Endothelial cell (in vitro differentiated cells): Measurements from ENCODE around the gene ATP6V0B. TPM values are rescaled to one million over a fixed set of nuclear protein-coding genes. Genes with fewer than 3 reads are reported as not detected.

Experiments used
- DNase-seq: peaks from one replicate; pipeline ENCODE4 v3.0.0; 2021; ENCODE audit warnings: low spot score
- H3K27ac Mint-ChIP-seq: one replicate; pipeline ENCODE4 v1.8.0; 2021; ENCODE audit warnings: mixed read lengths, inconsistent platforms; ENCODE audit not compliant: unreplicated experiment
- H3K27me3 Mint-ChIP-seq: one replicate; pipeline ENCODE4 v1.8.0; 2021; ENCODE audit warnings: mild to moderate bottlenecking, moderate library complexity, mixed read lengths, inconsistent platforms; ENCODE audit not compliant: unreplicated experiment
- H3K36me3 Mint-ChIP-seq: one replicate; pipeline ENCODE4 v1.8.0; 2021; ENCODE audit warnings: mild to moderate bottlenecking, low read depth, mixed read lengths, inconsistent platforms; ENCODE audit not compliant: unreplicated experiment
- H3K4me1 Mint-ChIP-seq: one replicate; pipeline ENCODE4 v1.8.0; 2021; ENCODE audit warnings: mild to moderate bottlenecking, mixed read lengths, inconsistent platforms; ENCODE audit not compliant: unreplicated experiment
- H3K4me3 Mint-ChIP-seq: one replicate; pipeline ENCODE4 v1.8.0; 2021; ENCODE audit warnings: mild to moderate bottlenecking, mixed read lengths, inconsistent platforms; ENCODE audit not compliant: unreplicated experiment
- H3K9me3 Mint-ChIP-seq: one replicate; pipeline ENCODE4 v1.8.0; 2021; ENCODE audit warnings: mixed read lengths, inconsistent platforms; ENCODE audit not compliant: unreplicated experiment
- CTCF ChIP-seq: fragments of 200-600 bp; sonication (generic); IDR thresholded peaks from one replicate; pipeline ENCODE4 v1.5.0; 2021; ENCODE audit warnings: antibody characterized with exemption; ENCODE audit not compliant: unreplicated experiment
- total RNA-seq: library from RNA; stranded (reverse); fragmentation: NEBNext Ultra II Directional; extraction: Animal tissue kit (Norgen Biotek cat#: 25700); gene quantifications from one replicate; pipeline ENCODE4 v1.2.1, GENCODE V29; 2021; ENCODE audit not compliant: unreplicated experiment

ATP6V0B gene
- total RNA-seq, 1 donor from 2014 or later = 94.5 TPM

- Mint-ChIP-seq H3K4me1 (no peaks in the 10 kb centered on the region), H3K4me3 (no peak overlapping the region), H3K9me3 (no peaks in the 10 kb centered on the region), H3K36me3 (peaks cover 37% of the 10 kb centered on the region), H3K27me3 (peaks cover 2% of the 10 kb centered on the region), H3K27ac (no peak overlapping the region)
- no peak for DNase-seq
- no peak for TF ChIP-seq CTCF
Observed at GRCh38 chr1:43963006-43963405, 11.8 kb upstream of the ATP6V0B start.

GRCh38 chr1:43963890-43964289 lies 10.9 kb upstream of the ATP6V0B start:
- no peak overlapping the region for H3K4me3 Mint-ChIP-seq
- DNase-seq = no peak
- no peaks in the 10 kb centered on the region for H3K4me1 Mint-ChIP-seq
- H3K27ac Mint-ChIP-seq = no peak overlapping the region
- no peak for TF ChIP-seq CTCF
- peaks cover 7% of the 10 kb centered on the region for H3K27me3 Mint-ChIP-seq
- H3K9me3 Mint-ChIP-seq = no peaks in the 10 kb centered on the region
- peaks cover 31% of the 10 kb centered on the region for H3K36me3 Mint-ChIP-seq

- no peaks in the 10 kb centered on the region for H3K9me3 Mint-ChIP-seq
- H3K27me3 Mint-ChIP-seq = peaks cover 7% of the 10 kb centered on the region
- H3K27ac Mint-ChIP-seq = no peak overlapping the region
- H3K4me1 Mint-ChIP-seq = peaks cover 5% of the 10 kb centered on the region
- no peak for DNase-seq
- no peak for TF ChIP-seq CTCF
- H3K36me3 Mint-ChIP-seq = peaks cover 24% of the 10 kb centered on the region
- H3K4me3 Mint-ChIP-seq = no peak overlapping the region
Observed at GRCh38 chr1:43965316-43965715, 9.4 kb upstream of the ATP6V0B start.

GRCh38 chr1:43968348-43968948 lies 6.3 kb upstream of the ATP6V0B start:
- Mint-ChIP-seq H3K27ac (no peak overlapping the region), H3K4me1 (peaks cover 10% of the 10 kb centered on the region), H3K27me3 (peaks cover 5% of the 10 kb centered on the region), H3K36me3 (peaks cover 11% of the 10 kb centered on the region), H3K9me3 (no peaks in the 10 kb centered on the region), H3K4me3 (peak overlapping the region; percentile 79)
- peak; percentile 65 for DNase-seq
- TF ChIP-seq CTCF = no peak

- H3K27ac Mint-ChIP-seq = peak overlapping the region; percentile 19
- H3K4me1 Mint-ChIP-seq = peaks cover 19% of the 10 kb centered on the region
- peaks cover 9% of the 10 kb centered on the region for H3K27me3 Mint-ChIP-seq
- no peaks in the 10 kb centered on the region for H3K9me3 Mint-ChIP-seq
- TF ChIP-seq CTCF = no peak
- no peak for DNase-seq
- H3K36me3 Mint-ChIP-seq = peaks cover 16% of the 10 kb centered on the region
- H3K4me3 Mint-ChIP-seq = peak overlapping the region; percentile 96
Observed at GRCh38 chr1:43969416-43969745, 5.4 kb upstream of the ATP6V0B start.
